ENCODE data around the gene WDR44.
"Not testable (repeated sequence)": the region's sequence is repeated elsewhere in the genome, so short reads cannot be mapped to it uniquely, and the experiment has no call there.

WDR44 gene

DNA sequence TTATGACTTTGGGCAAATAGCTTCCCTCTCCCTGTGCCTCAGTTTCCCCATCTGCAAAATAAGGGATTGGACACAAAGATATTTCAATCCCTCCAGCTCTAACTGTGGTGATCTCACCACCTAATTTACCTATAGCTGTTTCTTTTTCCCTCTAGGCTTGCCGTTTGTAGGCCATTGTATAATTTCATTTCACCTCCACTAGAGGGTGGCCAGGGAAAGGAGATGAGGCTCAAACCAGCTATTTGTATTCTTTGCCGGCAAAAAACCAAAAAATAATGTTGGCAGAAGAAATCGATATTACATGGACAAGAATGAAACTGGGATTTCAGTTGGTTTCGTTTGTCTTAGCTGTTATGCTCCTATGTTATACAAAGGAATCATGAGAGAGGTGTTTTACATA is 113.6 kb downstream of the WDR44 start:
- intact Hi-C loops (cut with DNase I) = no loop called here
- peak in 16 of 42 donors; percentile 5 to 43 (median 17) for DNase-seq

DNA sequence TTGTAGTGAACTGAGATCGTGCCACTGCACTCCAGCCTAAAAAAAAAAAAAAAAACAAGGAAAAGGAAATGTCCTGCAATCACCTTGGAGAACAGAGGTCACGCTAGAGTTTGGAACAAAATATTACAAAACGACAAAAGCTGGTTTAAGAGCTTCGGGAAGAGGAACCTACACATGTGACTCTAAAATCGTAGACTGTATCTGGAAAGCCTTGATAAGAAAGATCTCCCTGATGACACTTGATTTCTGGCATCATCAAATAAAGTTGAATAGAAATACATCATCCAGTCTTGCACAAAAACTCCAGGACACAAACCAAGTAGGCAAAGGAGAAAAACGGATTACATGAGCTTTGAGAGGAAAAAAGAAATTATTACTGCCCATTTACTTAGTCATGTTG is 118.6 kb downstream of the WDR44 start:
- intact Hi-C loops (cut with DNase I) = no loop called here
- no peak for DNase-seq

DNA sequence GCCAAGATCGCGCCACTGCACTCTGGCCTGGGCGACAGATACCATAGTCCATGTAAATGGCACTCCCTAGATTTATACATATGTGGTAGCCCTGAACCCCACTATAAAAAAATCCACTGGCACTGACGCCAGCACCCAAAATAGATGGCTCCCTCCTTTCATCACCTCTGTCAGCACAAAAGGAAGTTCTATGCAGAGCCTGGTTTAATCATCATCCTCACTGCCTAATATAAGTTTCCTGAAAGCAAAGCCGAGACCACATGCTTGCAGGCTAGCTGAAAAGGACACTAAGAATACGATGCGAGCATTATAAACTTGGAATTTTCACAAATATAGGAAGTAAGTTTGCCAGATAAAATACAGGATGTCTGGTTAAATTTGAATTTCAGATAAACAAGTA is 122.2 kb downstream of the WDR44 start:
- DNase-seq = no peak
- intact Hi-C loops (cut with DNase I) = no loop called here

GRCh38 chrX:118470721-118471347 is 124.9 kb downstream of the WDR44 start:
- intact Hi-C loops (cut with DNase I) = not testable (repeated sequence)

GRCh38 chrX:118474586-118474985 is 128.7 kb downstream of the WDR44 start:
- no peak for DNase-seq
- intact Hi-C loops (cut with DNase I) = no loop called here

More at GRCh38 chrX:118470721-118471347, 124.9 kb downstream of the WDR44 start:
- DNase-seq = not testable (repeated sequence)

- DNase-seq = no peak
- intact Hi-C loops (cut with DNase I) = no loop called here
These were observed 130.0 kb downstream of the WDR44 start for GRCh38 chrX:118475903-118476302.

- DNase-seq = no peak
- intact Hi-C loops (cut with DNase I) = no loop called here
These were observed 134.3 kb downstream of the WDR44 start for GRCh38 chrX:118480172-118480571.

DNA sequence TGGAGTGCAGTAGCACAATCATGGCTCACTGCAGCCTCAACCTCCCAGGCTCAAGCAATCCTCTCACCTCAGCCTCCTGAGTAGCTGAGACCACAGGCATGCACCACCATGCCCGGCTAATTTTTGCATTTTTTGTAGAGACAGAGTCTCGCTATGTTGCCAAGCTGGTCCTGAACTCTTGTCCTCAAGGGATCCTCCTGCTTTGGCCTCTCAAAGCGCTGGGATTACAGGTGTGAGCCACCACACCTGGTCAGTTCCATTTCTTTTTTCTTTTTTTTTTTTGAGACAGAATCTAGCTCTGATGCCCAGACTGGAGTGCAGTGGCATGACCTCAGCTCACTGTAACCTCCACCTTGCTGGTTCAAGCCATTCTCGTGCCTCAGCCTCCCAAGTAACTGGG is 136.5 kb downstream of the WDR44 start:
- DNase-seq; intact Hi-C loops (cut with DNase I): not testable (repeated sequence)

DNA sequence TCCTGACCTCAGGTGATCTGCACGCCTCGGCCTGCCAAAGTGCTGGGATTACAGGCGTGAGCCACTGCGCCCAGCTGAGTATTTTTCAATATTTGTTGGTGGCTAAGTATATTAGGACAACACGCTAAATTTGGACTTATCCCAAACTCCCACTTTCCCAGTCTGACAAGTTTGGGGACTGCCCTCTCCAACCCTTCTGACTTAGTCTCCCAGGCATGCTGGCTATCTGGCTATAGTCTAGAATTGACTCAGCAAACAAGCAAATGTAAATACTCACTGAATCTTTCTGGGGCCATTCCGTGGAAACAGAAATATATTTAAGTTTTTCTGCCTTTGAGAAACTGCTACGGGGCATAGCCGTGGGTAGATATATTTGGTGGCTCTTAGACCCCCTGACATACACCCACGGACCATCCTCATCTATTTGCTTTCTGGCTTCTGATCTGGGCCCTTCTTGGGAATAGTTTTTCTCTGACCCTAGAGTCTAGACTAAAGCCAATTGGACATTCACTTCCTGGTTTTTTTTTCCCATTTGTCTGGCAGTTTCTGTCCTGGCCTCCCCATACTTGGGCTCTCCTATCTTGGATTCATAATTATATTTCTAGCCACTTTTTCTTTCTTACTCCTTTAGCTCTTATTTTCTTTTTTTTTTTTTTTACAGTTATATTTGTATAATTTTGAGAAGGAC is 138.5 kb downstream of the WDR44 start:
- intact Hi-C loops (cut with DNase I) = no loop called here
- DNase-seq = no peak

- intact Hi-C loops (cut with DNase I); DNase-seq: not testable (repeated sequence)
These were observed 140.8 kb downstream of the WDR44 start for GRCh38 chrX:118486693-118487092.

GRCh38 chrX:118493016-118493415 is 147.1 kb downstream of the WDR44 start:
- DNase-seq = no peak
- intact Hi-C loops (cut with DNase I) = no loop called here

DNA sequence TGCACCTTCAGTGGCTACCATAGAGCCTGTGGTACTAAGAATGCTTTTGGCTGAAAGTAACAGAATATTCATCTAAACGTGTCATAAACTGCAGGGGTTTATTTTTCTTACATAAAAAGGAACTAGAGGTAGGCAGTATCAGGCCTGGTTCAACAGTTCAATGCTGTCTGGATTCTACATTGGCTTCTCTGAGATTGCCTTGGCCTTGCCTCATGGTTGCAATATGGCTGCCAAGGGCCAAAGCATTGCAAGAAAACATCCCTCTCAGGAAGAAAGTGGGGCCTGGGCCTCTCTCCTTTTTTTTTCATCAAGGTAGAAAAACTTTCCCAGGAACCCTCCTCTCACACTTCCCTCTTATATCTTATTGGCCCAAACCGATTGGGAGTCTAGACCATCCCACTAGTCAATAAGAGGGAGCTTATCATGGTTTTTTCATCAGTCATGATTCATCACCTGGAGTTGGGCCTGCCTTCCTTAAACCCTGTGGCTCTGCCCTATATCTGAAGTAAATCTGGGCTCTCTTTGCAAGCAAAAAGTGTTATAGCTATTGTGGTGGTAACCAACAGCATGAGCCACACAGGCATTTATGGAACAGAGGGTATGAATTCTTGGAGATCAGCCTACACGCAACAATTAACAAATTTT is 147.9 kb downstream of the WDR44 start:
- intact Hi-C loops (cut with DNase I) = no loop called here
- DNase-seq = no peak

GRCh38 chrX:118495061-118495921 is 149.4 kb downstream of the WDR44 start, which contains the start of gene DOCK11:
Gene DOCK11 (plus strand): TSS chrX:118495815. CDS start chrX:118495972, 157 bp downstream.
- intact Hi-C loops (cut with DNase I) = loop anchor here (5.0 kb wide), 1 partner anchor 148 kb away; the partner anchor contains the start of gene WDR44
- peak; percentile 30 to 86 (median 72) for DNase-seq

GRCh38 chrX:118495958-118496762 is 150.3 kb downstream of the WDR44 start:
- DNase-seq = peak in 39 of 42 donors; percentile 3 to 58 (median 31)
- intact Hi-C loops (cut with DNase I) = loop anchor here (5.0 kb wide), 1 partner anchor 149 kb away; the partner anchor contains the start of gene WDR44

DNA sequence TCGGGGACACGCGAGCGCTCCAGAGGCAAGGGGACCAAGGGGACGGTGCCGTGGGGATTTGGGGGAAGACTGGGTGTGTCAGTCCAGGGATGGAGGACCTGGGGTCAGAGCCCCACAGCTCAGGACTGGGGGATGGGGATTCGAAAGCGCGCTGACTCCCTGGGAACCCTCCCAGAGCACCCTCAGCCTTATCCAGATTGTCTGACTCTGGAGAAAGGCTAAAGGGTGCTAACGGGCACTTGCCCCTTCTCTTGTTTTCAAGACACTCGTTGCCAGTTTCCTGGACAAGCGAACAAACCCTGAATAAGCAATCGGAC is 150.8 kb downstream of the WDR44 start:
- peak in 14 of 42 donors; percentile 3 to 43 (median 14) for DNase-seq
- intact Hi-C loops (cut with DNase I) = loop anchor here (5.0 kb wide), 1 partner anchor 149 kb away; the partner anchor contains the start of gene WDR44

DNA sequence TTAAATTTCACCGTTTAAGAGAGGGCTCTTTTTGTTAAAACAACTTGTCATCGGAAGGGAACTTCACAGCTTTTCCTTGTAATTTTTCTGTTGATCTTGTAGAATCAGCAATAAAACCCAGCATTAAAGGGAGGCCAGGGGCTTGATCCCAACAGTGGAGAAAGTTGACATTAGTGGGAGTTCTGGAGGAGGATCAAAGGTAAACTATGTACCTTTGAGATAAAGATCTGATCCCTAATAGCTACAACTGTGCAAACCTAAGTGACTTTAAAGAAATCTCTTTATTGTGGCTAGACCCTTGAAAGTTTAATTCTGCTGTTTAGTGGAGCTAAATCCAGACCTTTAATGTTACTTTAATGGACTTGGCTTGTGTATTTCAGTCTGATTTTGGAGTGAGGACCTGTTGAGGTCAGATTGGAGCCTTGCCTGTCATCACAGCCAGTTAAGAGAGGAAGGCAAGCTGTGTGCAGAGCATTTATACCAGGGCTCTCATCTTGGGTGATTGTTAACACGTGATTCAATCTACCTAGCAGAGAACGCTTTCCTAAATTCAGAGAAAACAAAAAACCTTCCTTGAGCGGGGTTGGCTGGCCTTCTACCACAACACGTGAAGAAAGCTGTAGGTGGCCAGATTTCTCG is 151.4 kb downstream of the WDR44 start:
- intact Hi-C loops (cut with DNase I) = loop anchor here (5.0 kb wide), 1 partner anchor 150 kb away; the partner anchor contains the start of gene WDR44
- peak in 4 of 42 donors; percentile 12 to 37 (median 26) for DNase-seq

DNA sequence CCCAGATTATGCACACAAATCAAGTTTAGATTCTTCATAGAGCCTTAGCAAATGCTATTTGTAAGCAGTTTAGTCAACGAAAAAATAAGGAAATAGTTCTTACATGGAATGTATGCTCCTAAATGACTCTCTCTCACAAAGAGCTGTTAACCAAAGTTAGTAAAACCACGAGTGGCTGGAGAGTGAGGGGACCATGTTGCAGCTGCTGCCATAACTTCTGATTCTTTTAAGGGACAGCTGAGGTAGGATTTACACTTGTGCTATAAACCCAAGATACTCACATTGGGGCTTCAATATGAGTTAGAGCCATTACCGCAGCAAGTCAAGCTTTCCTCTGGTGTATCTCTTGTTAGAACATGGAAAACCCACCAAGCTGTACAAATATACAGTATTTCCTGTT is 152.4 kb downstream of the WDR44 start:
- intact Hi-C loops (cut with DNase I) = loop anchor here (5.0 kb wide), 1 partner anchor 151 kb away; the partner anchor contains the start of gene WDR44
- DNase-seq = no peak

DNA sequence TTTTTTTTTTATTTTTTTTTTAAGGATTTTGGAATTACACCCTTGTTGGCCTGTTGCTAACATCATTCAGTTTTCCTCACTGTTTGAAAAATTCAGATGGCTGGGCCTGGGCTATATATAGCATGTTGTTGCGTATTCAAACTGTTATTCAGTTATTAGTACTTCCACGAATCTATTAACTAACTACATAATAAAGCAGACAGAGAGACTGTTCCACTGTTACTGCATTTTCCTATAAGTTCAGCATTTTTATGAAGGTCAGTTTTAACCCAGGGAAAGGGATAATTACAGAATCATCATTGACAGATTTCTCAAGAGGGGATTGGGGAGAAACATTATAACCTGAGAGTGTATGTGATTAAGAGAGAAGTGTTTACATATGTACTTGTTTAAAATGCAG is 152.8 kb downstream of the WDR44 start:
- intact Hi-C loops (cut with DNase I) = loop anchor here (5.0 kb wide), 1 partner anchor 151 kb away; the partner anchor contains the start of gene WDR44
- DNase-seq = no peak
